ENCODE measurements around the gene SBNO1. TPM values are rescaled to one million over a fixed set of nuclear protein-coding genes. Genes with fewer than 3 reads are reported as not detected.

SBNO1 gene
- total RNA-seq, 1 donor from 2014 or later: 27.1 TPM

DNA sequence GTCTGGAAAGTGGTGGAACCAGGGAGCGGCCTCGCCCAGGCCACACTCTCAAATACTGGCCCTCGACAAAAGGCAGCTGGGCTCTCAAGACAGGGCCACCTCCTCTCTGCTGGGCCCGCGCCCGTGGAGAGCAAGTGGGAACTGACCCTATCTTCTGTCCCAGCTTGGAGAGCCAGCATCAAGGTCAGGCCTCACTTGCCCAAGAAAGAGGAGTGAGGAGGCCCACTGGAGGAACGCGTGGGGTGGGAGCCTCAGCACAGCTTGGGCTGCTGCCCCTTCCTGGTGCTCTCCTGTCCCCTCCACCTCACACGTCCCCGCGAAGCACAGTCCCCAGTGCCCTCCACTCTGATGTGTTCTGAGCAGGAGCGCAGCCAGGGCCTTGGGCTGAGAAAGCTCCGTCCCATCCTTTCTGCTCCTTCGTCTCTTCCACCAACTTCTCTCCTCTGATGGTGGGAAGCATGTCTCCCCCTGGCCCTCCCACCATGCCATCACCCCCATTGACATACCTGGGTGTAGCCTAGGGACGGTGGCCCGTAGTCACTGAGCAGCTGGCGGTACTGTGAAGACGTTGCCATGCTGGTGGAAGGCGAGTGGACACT is 97.9 kb downstream of the SBNO1 start:
- H3K27ac ChIP-seq: no peak overlapping the region
- peaks cover 28% of the 10 kb centered on the region for H3K4me1 ChIP-seq
- no peak for TF ChIP-seq CTCF (IDR thresholded peaks at IDR 0.05)
- no peaks in the 10 kb centered on the region for H3K27me3 ChIP-seq
- no peak for ATAC-seq
- H3K4me3 ChIP-seq: no peak overlapping the region
- H3K36me3 ChIP-seq: peaks cover 30% of the 10 kb centered on the region
- intact Hi-C loops (cut with DNase I): no loop called here
- DNase-seq: no peak
- no peaks in the 10 kb centered on the region for H3K9me3 ChIP-seq

DNA sequence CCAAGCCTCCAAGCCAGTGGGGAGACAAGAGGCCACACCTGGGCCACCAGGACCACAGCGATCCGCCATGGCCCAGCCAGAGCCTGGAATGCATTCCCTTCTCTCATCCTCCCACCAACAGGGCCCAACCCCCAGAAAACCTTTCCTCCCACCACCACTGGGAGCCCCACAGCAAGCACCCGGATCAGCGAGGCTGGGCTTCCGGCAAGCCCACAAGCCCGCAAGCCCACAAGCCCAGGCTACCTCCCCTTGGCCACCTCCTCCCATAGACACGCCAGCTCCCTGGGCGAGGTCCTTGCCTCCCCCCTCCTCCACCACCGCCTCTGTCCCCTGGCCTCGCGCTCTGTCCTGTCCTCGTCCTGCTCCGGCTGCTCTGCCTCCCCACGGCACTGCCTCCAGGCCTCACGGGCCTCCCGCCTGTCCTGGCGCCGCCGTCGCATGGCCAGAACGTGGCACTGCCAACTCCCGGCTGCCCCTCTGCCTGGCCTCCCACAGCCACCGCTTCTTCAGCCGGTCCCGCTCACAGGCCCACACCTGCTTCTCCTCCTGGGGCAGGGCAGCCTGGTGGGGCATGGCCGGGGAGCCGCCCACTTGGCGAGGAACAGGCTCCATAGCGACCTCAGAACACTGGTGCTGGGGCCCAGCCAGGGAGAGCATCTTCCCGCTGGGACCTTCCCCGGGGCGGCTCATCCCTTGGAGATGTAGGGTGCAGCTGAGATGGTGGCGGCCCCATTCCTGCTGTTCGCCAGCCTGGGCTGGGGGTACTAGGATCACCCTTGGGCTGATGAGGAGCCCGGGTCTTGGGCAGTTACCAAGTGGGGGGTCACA is 98.6 kb downstream of the SBNO1 start:
- Histone ChIP-seq H3K36me3 (peaks cover 37% of the 10 kb centered on the region), H3K27ac (no peak overlapping the region), H3K4me1 (peaks cover 28% of the 10 kb centered on the region), H3K27me3 (no peaks in the 10 kb centered on the region), H3K9me3 (no peaks in the 10 kb centered on the region), H3K4me3 (no peak overlapping the region)
- DNase-seq (no peak), ATAC-seq (no peak)
- intact Hi-C loops (cut with DNase I): no loop called here
- no peak for TF ChIP-seq CTCF (IDR thresholded peaks at IDR 0.05)

DNA sequence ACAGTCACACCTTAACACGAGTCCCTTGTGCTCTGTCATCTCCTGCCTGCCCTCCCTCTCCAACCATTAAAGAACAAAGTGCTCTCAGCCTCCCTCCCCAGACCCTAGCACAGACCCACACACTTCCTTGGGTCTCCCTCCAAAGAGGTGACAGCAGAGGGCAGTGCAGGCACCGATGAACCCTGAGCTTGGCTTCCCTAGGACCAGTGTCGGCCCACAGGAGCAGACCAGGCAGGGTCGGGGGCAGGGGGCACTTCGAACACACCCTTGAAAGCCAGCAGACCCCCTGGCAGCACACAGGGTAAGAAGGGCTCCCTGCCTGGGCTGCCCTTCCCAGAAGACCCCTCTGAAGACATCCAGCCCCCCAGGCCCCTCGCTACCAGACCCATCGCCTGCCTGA is 100.0 kb downstream of the SBNO1 start:
- Histone ChIP-seq H3K27me3 (no peaks in the 10 kb centered on the region), H3K4me1 (peaks cover 20% of the 10 kb centered on the region), H3K4me3 (no peak overlapping the region), H3K36me3 (peaks cover 45% of the 10 kb centered on the region), H3K9me3 (no peaks in the 10 kb centered on the region), H3K27ac (no peak overlapping the region)
- intact Hi-C loops (cut with DNase I): no loop called here
- TF ChIP-seq CTCF (IDR thresholded peaks at IDR 0.05): no peak
- ATAC-seq (peak; percentile 14), DNase-seq (no peak)

GRCh38 chr12:123263196-123263817 is 101.3 kb downstream of the SBNO1 start:
- ATAC-seq (no peak), DNase-seq (no peak)
- H3K4me3 ChIP-seq: no peak overlapping the region
- no peak for TF ChIP-seq CTCF (IDR thresholded peaks at IDR 0.05)
- peaks cover 55% of the 10 kb centered on the region for H3K36me3 ChIP-seq
- H3K9me3 ChIP-seq: no peaks in the 10 kb centered on the region
- peaks cover 6% of the 10 kb centered on the region for H3K4me1 ChIP-seq
- intact Hi-C loops (cut with DNase I): no loop called here
- H3K27me3 ChIP-seq: no peaks in the 10 kb centered on the region
- H3K27ac ChIP-seq: no peak overlapping the region

DNA sequence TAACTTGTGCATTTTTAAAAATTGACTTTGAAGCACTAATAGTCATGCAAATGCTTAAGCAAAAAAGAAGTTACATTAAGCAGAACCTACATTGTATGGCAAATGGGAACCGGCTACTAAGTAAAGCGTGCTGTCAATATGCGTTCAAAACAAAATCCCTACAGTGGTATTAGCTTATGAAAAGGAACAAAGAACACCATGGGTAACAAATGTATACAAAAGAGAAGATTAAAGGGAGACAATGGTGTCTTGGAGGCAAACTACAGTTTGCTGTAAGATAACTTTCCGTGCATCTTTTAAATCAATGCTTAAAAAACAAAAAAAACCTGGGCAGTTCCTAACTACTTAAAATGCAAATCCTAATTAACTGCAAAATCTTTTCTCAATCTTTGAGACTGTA is 103.5 kb downstream of the SBNO1 start:
- Histone ChIP-seq H3K4me1 (no peaks in the 10 kb centered on the region), H3K9me3 (no peaks in the 10 kb centered on the region), H3K36me3 (peaks cover 76% of the 10 kb centered on the region), H3K27ac (no peak overlapping the region), H3K4me3 (no peak overlapping the region), H3K27me3 (no peaks in the 10 kb centered on the region)
- intact Hi-C loops (cut with DNase I): no loop called here
- TF ChIP-seq CTCF (IDR thresholded peaks at IDR 0.05): no peak
- ATAC-seq: no peak
- DNase-seq: no peak

All from upper lobe of right lung (tissue), 1 donor.